ENCODE data around the gene ADRB1.

ADRB1 gene

GRCh38 chr10:114094795-114095194, 51.1 kb downstream of the ADRB1 start:
- Histone ChIP-seq H3K9ac (ENCODE audit: insufficient read length, low read depth) (no peak overlapping the region), H3K27me3 (ENCODE audit: insufficient read depth, insufficient read length) (no peaks in the 10 kb centered on the region), H3K9me3 (ENCODE audit: insufficient read depth, low read length) (no peaks in the 10 kb centered on the region), H3K36me3 (ENCODE audit: insufficient read depth, insufficient read length, low read length) (no peaks in the 10 kb centered on the region), H3K4me3 (ENCODE audit: insufficient read length, low read depth) (no peak overlapping the region), H3K4me1 (ENCODE audit: insufficient read depth, insufficient read length) (no peaks in the 10 kb centered on the region)
- DNase-seq (ENCODE audit: low read depth, low spot score): no peak
- TF ChIP-seq ZNF274 (IDR thresholded peaks at IDR 0.05; ENCODE audit: low read depth, low read length) (no peak), YY1 (IDR thresholded peaks at IDR 0.05; ENCODE audit: insufficient read depth, insufficient read length) (no peak), SUZ12 (IDR thresholded peaks at IDR 0.05; ENCODE audit: extremely low read depth, insufficient read depth, insufficient read length) (no peak)

- Histone ChIP-seq H3K9ac (ENCODE audit: insufficient read length, low read depth) (no peak overlapping the region), H3K36me3 (ENCODE audit: insufficient read depth, insufficient read length, low read length) (no peaks in the 10 kb centered on the region), H3K9me3 (ENCODE audit: insufficient read depth, low read length) (no peaks in the 10 kb centered on the region), H3K4me3 (ENCODE audit: insufficient read length, low read depth) (no peak overlapping the region), H3K4me1 (ENCODE audit: insufficient read depth, insufficient read length) (no peaks in the 10 kb centered on the region), H3K27me3 (ENCODE audit: insufficient read depth, insufficient read length) (no peaks in the 10 kb centered on the region)
- no peak for DNase-seq (ENCODE audit: low read depth, low spot score)
- TF ChIP-seq YY1 (IDR thresholded peaks at IDR 0.05; ENCODE audit: insufficient read depth, insufficient read length) (no peak), SUZ12 (IDR thresholded peaks at IDR 0.05; ENCODE audit: extremely low read depth, insufficient read depth, insufficient read length) (no peak), ZNF274 (IDR thresholded peaks at IDR 0.05; ENCODE audit: low read depth, low read length) (no peak)
Observed at GRCh38 chr10:114095559-114096337, 52.1 kb downstream of the ADRB1 start.

Data from NT2/D1 (cell line).